ENCODE data around the gene OSTF1.

The OSTF1 gene

GRCh38 chr9:75065510-75065909 is 22.8 kb upstream of the OSTF1 start:
- Histone ChIP-seq H3K27me3 (ENCODE audit: insufficient read depth, low read length, poor library complexity, severe bottlenecking) (no peaks in the 10 kb centered on the region), H3K9me2 (replicated peaks; ENCODE audit: low read depth, low read length) (no peaks in the 10 kb centered on the region), H3K4me3 (ENCODE audit: low read length, poor library complexity, severe bottlenecking) (no peak overlapping the region), H3K4me1 (ENCODE audit: insufficient read depth, low read length, poor library complexity, severe bottlenecking) (no peaks in the 10 kb centered on the region), H3K9me3 (ENCODE audit: insufficient read depth, low read depth, low read length) (no peaks in the 10 kb centered on the region), H3K9ac (ENCODE audit: low read depth, low read length, poor library complexity, severe bottlenecking) (no peak overlapping the region), H3F3A (ENCODE audit: low read depth) (no peaks in the 10 kb centered on the region), H3K79me2 (ENCODE audit: insufficient read depth, low read length) (no peaks in the 10 kb centered on the region), H2AFZ (ENCODE audit: low read length) (no peak overlapping the region), H3K36me3 (ENCODE audit: insufficient read depth, low read length) (no peaks in the 10 kb centered on the region), H4K20me1 (ENCODE audit: insufficient read depth, low read length, poor library complexity, severe bottlenecking) (no peaks in the 10 kb centered on the region), H3K4me2 (ENCODE audit: low read depth, low read length, poor library complexity, severe bottlenecking) (no peak overlapping the region)
- TF ChIP-seq EZH2phosphoT487 (IDR thresholded peaks at IDR 0.05; ENCODE audit: borderline replicate concordance) (no peak), CTCF (conservative IDR thresholded peaks at IDR 0.05; ENCODE audit: low read length) (no peak)

- TF ChIP-seq EZH2phosphoT487 (IDR thresholded peaks at IDR 0.05; ENCODE audit: borderline replicate concordance) (no peak), CTCF (conservative IDR thresholded peaks at IDR 0.05; ENCODE audit: low read length) (no peak)
- Histone ChIP-seq H2AFZ (ENCODE audit: low read length) (no peak overlapping the region), H3K9me2 (replicated peaks; ENCODE audit: low read depth, low read length) (no peaks in the 10 kb centered on the region), H3K4me3 (ENCODE audit: low read length, poor library complexity, severe bottlenecking) (no peak overlapping the region), H3K4me1 (ENCODE audit: insufficient read depth, low read length, poor library complexity, severe bottlenecking) (no peaks in the 10 kb centered on the region), H3K27me3 (ENCODE audit: insufficient read depth, low read length, poor library complexity, severe bottlenecking) (no peaks in the 10 kb centered on the region), H3K36me3 (ENCODE audit: insufficient read depth, low read length) (no peaks in the 10 kb centered on the region), H3F3A (ENCODE audit: low read depth) (no peaks in the 10 kb centered on the region), H3K9ac (ENCODE audit: low read depth, low read length, poor library complexity, severe bottlenecking) (no peak overlapping the region), H4K20me1 (ENCODE audit: insufficient read depth, low read length, poor library complexity, severe bottlenecking) (no peaks in the 10 kb centered on the region), H3K4me2 (ENCODE audit: low read depth, low read length, poor library complexity, severe bottlenecking) (no peak overlapping the region), H3K79me2 (ENCODE audit: insufficient read depth, low read length) (no peaks in the 10 kb centered on the region), H3K9me3 (ENCODE audit: insufficient read depth, low read depth, low read length) (no peaks in the 10 kb centered on the region)
These were observed 20.4 kb upstream of the OSTF1 start for GRCh38 chr9:75067894-75068293.

- Histone ChIP-seq H3K4me1 (ENCODE audit: insufficient read depth, low read length, poor library complexity, severe bottlenecking) (no peaks in the 10 kb centered on the region), H3K9me3 (ENCODE audit: insufficient read depth, low read depth, low read length) (no peaks in the 10 kb centered on the region), H3K4me2 (ENCODE audit: low read depth, low read length, poor library complexity, severe bottlenecking) (no peak overlapping the region), H3K79me2 (ENCODE audit: insufficient read depth, low read length) (no peaks in the 10 kb centered on the region), H4K20me1 (ENCODE audit: insufficient read depth, low read length, poor library complexity, severe bottlenecking) (no peaks in the 10 kb centered on the region), H3K9me2 (replicated peaks; ENCODE audit: low read depth, low read length) (no peaks in the 10 kb centered on the region), H2AFZ (ENCODE audit: low read length) (no peak overlapping the region), H3K27me3 (ENCODE audit: insufficient read depth, low read length, poor library complexity, severe bottlenecking) (no peaks in the 10 kb centered on the region), H3K4me3 (ENCODE audit: low read length, poor library complexity, severe bottlenecking) (no peak overlapping the region), H3K9ac (ENCODE audit: low read depth, low read length, poor library complexity, severe bottlenecking) (no peak overlapping the region), H3K36me3 (ENCODE audit: insufficient read depth, low read length) (no peaks in the 10 kb centered on the region), H3F3A (ENCODE audit: low read depth) (no peaks in the 10 kb centered on the region)
- no peak for TF ChIP-seq CTCF (conservative IDR thresholded peaks at IDR 0.05; ENCODE audit: low read length)
These were observed 19.1 kb upstream of the OSTF1 start for GRCh38 chr9:75069171-75069570.

All from Loucy (cell line).